H9 (cell line): ENCODE results near the gene STN1. TPM values are rescaled to one million over a fixed set of nuclear protein-coding genes. Genes with fewer than 3 reads are reported as not detected.

Experiments used
- DNase-seq: peaks from one replicate; pipeline ENCODE4 v3.0.0-alpha.2; 2017
- H2AFZ ChIP-seq: one replicate; pipeline ENCODE4 v1.6.1; 2013; ENCODE audit warnings: mild to moderate bottlenecking, low read length, control low read depth, moderate library complexity
- H2AK5ac ChIP-seq: 2 replicates; pipeline ENCODE4 v1.6.1; 2013; ENCODE audit warnings: low read length, control low read depth, mixed read lengths; ENCODE audit not compliant: insufficient read length
- H2BK120ac ChIP-seq: one replicate; pipeline ENCODE4 v1.6.1; 2013; ENCODE audit warnings: low read depth, mild to moderate bottlenecking, low read length, control low read depth, inconsistent platforms; ENCODE audit not compliant: poor library complexity, severe bottlenecking
- H2BK12ac ChIP-seq: 2 replicates; pipeline ENCODE4 v1.6.1; 2013; ENCODE audit warnings: low read length, control low read depth, mixed read lengths, low read depth; ENCODE audit not compliant: insufficient read length
- H2BK15ac ChIP-seq: 2 replicates; pipeline ENCODE4 v1.6.1; 2013; ENCODE audit warnings: low read depth, low read length, control low read depth
- H2BK20ac ChIP-seq: one replicate; pipeline ENCODE4 v1.6.1; 2013; ENCODE audit warnings: low read depth, mild to moderate bottlenecking, low read length, control low read depth, inconsistent platforms; ENCODE audit not compliant: poor library complexity, severe bottlenecking
- H2BK5ac ChIP-seq: 2 replicates; pipeline ENCODE4 v1.6.1; 2013; ENCODE audit warnings: low read length, control low read depth, mixed read lengths; ENCODE audit not compliant: insufficient read length
- H3K14ac ChIP-seq: 2 replicates; pipeline ENCODE4 v1.6.1; 2013; ENCODE audit warnings: low read length, control low read depth; ENCODE audit not compliant: insufficient read depth
- H3K18ac ChIP-seq: 2 replicates; pipeline ENCODE4 v1.6.1; 2013; ENCODE audit warnings: low read depth, mild to moderate bottlenecking, mixed read lengths, low read length, control low read depth; ENCODE audit not compliant: insufficient read length
- H3K23ac ChIP-seq: 2 replicates; pipeline ENCODE4 v1.6.1; 2013; ENCODE audit warnings: low read length, control low read depth, mixed read lengths, low read depth; ENCODE audit not compliant: insufficient read length
- H3K23me2 ChIP-seq: 2 replicates; pipeline ENCODE4 v1.6.1; 2013; ENCODE audit warnings: low read depth, mild to moderate bottlenecking, mixed read lengths, low read length, control low read depth; ENCODE audit not compliant: insufficient read length, poor library complexity, severe bottlenecking
- H3K27ac ChIP-seq: 2 replicates; pipeline ENCODE4 v1.5.1; 2013; ENCODE audit warnings: low read length, control low read depth, mixed read lengths, low read depth; ENCODE audit not compliant: insufficient read length
- H3K27me3 ChIP-seq: 2 replicates; pipeline ENCODE4 v1.6.1; 2013; ENCODE audit warnings: low read length, control low read depth, inconsistent platforms; ENCODE audit not compliant: insufficient read depth
- H3K4ac ChIP-seq: 2 replicates; pipeline ENCODE4 v1.6.1; 2013; ENCODE audit warnings: low read depth, mild to moderate bottlenecking, control low read depth, inconsistent platforms, low read length, moderate library complexity
- H3K4me1 ChIP-seq: 2 replicates; pipeline ENCODE4 v1.6.1; 2013; ENCODE audit warnings: low read length, control low read depth, inconsistent platforms; ENCODE audit not compliant: insufficient read depth
- H3K4me2 ChIP-seq: 2 replicates; pipeline ENCODE4 v1.6.1; 2013; ENCODE audit warnings: low read length, control low read depth, mixed read lengths; ENCODE audit not compliant: insufficient read length, insufficient read depth
- H3K56ac ChIP-seq: 2 replicates; pipeline ENCODE4 v1.6.1; 2013; ENCODE audit warnings: low read depth, mild to moderate bottlenecking, mixed read lengths, low read length, control low read depth; ENCODE audit not compliant: insufficient read length
- H3K79me1 ChIP-seq: 2 replicates; pipeline ENCODE4 v1.6.1; 2013; ENCODE audit warnings: low read depth, mild to moderate bottlenecking, moderate library complexity, low read length, control low read depth, inconsistent platforms; ENCODE audit not compliant: insufficient read depth, poor library complexity, severe bottlenecking
- H3K79me2 ChIP-seq: 2 replicates; pipeline ENCODE4 v1.6.1; 2013; ENCODE audit warnings: low read length, control low read depth, inconsistent platforms; ENCODE audit not compliant: insufficient read depth
- H3K9ac ChIP-seq: 2 replicates; pipeline ENCODE4 v1.6.1; 2013; ENCODE audit warnings: low read length, control low read depth, mixed read lengths; ENCODE audit not compliant: insufficient read length; ENCODE audit errors: extremely low read depth
- H3K9me3 ChIP-seq: one replicate; pipeline ENCODE4 v1.6.1; 2013; ENCODE audit warnings: low read depth, low read length, inconsistent platforms; ENCODE audit not compliant: control insufficient read depth
- H3T11ph ChIP-seq: one replicate; pipeline ENCODE4 v1.6.1; 2013; ENCODE audit warnings: mild to moderate bottlenecking, low read length, control low read depth, inconsistent platforms
- H4K20me1 ChIP-seq: one replicate; pipeline ENCODE4 v1.6.1; 2013; ENCODE audit not compliant: control insufficient read depth, insufficient read length, insufficient read depth
- H4K5ac ChIP-seq: 2 replicates; pipeline ENCODE4 v1.6.1; 2013; ENCODE audit warnings: low read depth, mild to moderate bottlenecking, mixed read lengths, low read length, control low read depth; ENCODE audit not compliant: insufficient read length
- H4K8ac ChIP-seq: replicated peaks from 2 replicates; pipeline ENCODE4 v1.6.1; 2013; ENCODE audit warnings: low read length, control low read depth, mixed read lengths, low read depth; ENCODE audit not compliant: insufficient read length
- H4K91ac ChIP-seq: 2 replicates; pipeline ENCODE4 v1.6.1; 2013; ENCODE audit warnings: low read depth, mild to moderate bottlenecking, moderate library complexity, mixed read lengths, low read length, control low read depth; ENCODE audit not compliant: insufficient read length
- H3K27ac Mint-ChIP-seq, 3 experiments: 2 replicates in 2 of 3; 3 replicates in 1 of 3; pipeline ENCODE4 v1.8.0; 2020 to 2021; ENCODE audit warnings: mixed read lengths in 3 of 3, mild to moderate bottlenecking in 1 of 3, moderate library complexity in 1 of 3
- H3K27me3 Mint-ChIP-seq: 2 replicates; pipeline ENCODE4 v1.8.0; 2021; ENCODE audit warnings: low read depth, mild to moderate bottlenecking, moderate library complexity, mixed read lengths
- H3K36me3 Mint-ChIP-seq, 3 experiments: 2 replicates in 2 of 3; 3 replicates in 1 of 3; pipeline ENCODE4 v1.8.0; 2020 to 2021; ENCODE audit warnings: low read depth in 3 of 3, mixed read lengths in 3 of 3; ENCODE audit not compliant: insufficient read depth in 1 of 3
- H3K4me1 Mint-ChIP-seq, 2 experiments: 2 replicates each; pipeline ENCODE4 v1.8.0; 2020; ENCODE audit warnings: mixed read lengths in 2 of 2
- H3K4me3 Mint-ChIP-seq, 2 experiments: 2 replicates in 1 of 2; 3 replicates in 1 of 2; pipeline ENCODE4 v1.8.0; 2020 to 2021; ENCODE audit warnings: mild to moderate bottlenecking in 2 of 2, mixed read lengths in 2 of 2, moderate library complexity in 1 of 2
- H3K9me3 Mint-ChIP-seq, 2 experiments: 2 replicates in 1 of 2; 3 replicates in 1 of 2; pipeline ENCODE4 v1.8.0; 2020; ENCODE audit warnings: mild to moderate bottlenecking in 2 of 2, mixed read lengths in 2 of 2, moderate library complexity in 1 of 2
- CTCF ChIP-seq: fragments of 200-600 bp; sonication (generic); conservative IDR thresholded peaks from 3 replicates; pipeline ENCODE4 v1.8.0; 2021; ENCODE audit warnings: antibody characterized with exemption, mild to moderate bottlenecking
- WGBS: extraction: QIAGEN DNeasy Blood & Tissue Kit; methylation state at CpG from one replicate; pipeline ENCODE4 v1.1.7; 2013; ENCODE audit warnings: missing lambda C conversion rate, low lambda C conversion rate, mixed read lengths; ENCODE audit not compliant: insufficient read length; ENCODE audit errors: extremely low coverage; 5-methylcytosine and 5-hydroxymethylcytosine counted together
- total RNA-seq: library from RNA; stranded (reverse); gene quantifications from 2 replicates; pipeline ENCODE4 v1.2.1, GENCODE V29; 2021

Gene STN1
- total RNA-seq, 1 experiment from 2014 or later = 11.3 TPM

- no peaks in the 10 kb centered on the region for H3K79me2 ChIP-seq
- H2BK15ac ChIP-seq = no peak overlapping the region
- no peak overlapping the region for H3K56ac ChIP-seq
- H2AK5ac ChIP-seq = no peak overlapping the region
- Mint-ChIP-seq H3K4me3 (no peak overlapping the region), H3K27ac (peak overlapping the region in 1 of 3 experiments; percentile 42; a peak in 2 of 7 replicates), H3K27me3 (no peaks in the 10 kb centered on the region), H3K4me1 (peaks cover 0 to 7% of the 10 kb centered on the region in 2 experiments; a peak in 2 of 4 replicates), H3K36me3 (peaks cover 0 to 9% (median 8%) of the 10 kb centered on the region in 3 experiments; a peak in 4 of 7 replicates), H3K9me3 (no peaks in the 10 kb centered on the region)
- H3T11ph ChIP-seq = no peak overlapping the region
- H4K5ac ChIP-seq = no peak overlapping the region
- no peaks in the 10 kb centered on the region for H3K27me3 ChIP-seq
- no peak overlapping the region for H3K23ac ChIP-seq
- H2AFZ ChIP-seq = no peak overlapping the region
- H4K91ac ChIP-seq = no peak overlapping the region
- H3K9ac ChIP-seq = no peak overlapping the region
- no peaks in the 10 kb centered on the region for H3K79me1 ChIP-seq
- H2BK120ac ChIP-seq = no peak overlapping the region
- H3K4me2 ChIP-seq = no peak overlapping the region
- DNase-seq = no peak
- TF ChIP-seq CTCF = no peak
- H2BK5ac ChIP-seq = no peak overlapping the region
- no peak overlapping the region for H3K14ac ChIP-seq
- H2BK20ac ChIP-seq = no peak overlapping the region
- no peak overlapping the region for H3K18ac ChIP-seq
- H3K4ac ChIP-seq = no peak overlapping the region
- no peak overlapping the region for H3K27ac ChIP-seq
- no peaks in the 10 kb centered on the region for H3K4me1 ChIP-seq
- H4K20me1 ChIP-seq = no peaks in the 10 kb centered on the region
- H4K8ac ChIP-seq = no peak overlapping the region
- no peak overlapping the region for H2BK12ac ChIP-seq
- no CpG with 5 or more reads among the region's 7 CpGs for WGBS
- H3K9me3 ChIP-seq = no peaks in the 10 kb centered on the region
- H3K23me2 ChIP-seq = no peaks in the 10 kb centered on the region
These were observed 38.2 kb downstream of the STN1 start for GRCh38 chr10:103879831-103880230.
